Keratinocyte (primary cell): ENCODE data around the gene ZNF70.

Experiments used
- EZH2 ChIP-seq: IDR thresholded peaks from one replicate; pipeline ENCODE4 v1.6.1; 2012; ENCODE audit warnings: inconsistent platforms, mild to moderate bottlenecking, low read length, moderate library complexity
- TF ChIP-seq, protein P1 (sequence below), 3 experiments: IDR thresholded peaks in 1 of 3; conservative IDR thresholded peaks in 1 of 3; optimal IDR thresholded peaks in 1 of 3; 2 replicates in 2 of 3; 3 replicates in 1 of 3; pipeline versions ENCODE3 to v1.5.1; 2011; ENCODE audit warnings: low read length in 3 of 3, mild to moderate bottlenecking in 3 of 3, moderate library complexity in 2 of 3, control low read depth in 1 of 3, inconsistent platforms in 1 of 3; ENCODE audit not compliant: insufficient read depth in 2 of 3; ENCODE audit errors: extremely low read depth in 1 of 3

DNA sequence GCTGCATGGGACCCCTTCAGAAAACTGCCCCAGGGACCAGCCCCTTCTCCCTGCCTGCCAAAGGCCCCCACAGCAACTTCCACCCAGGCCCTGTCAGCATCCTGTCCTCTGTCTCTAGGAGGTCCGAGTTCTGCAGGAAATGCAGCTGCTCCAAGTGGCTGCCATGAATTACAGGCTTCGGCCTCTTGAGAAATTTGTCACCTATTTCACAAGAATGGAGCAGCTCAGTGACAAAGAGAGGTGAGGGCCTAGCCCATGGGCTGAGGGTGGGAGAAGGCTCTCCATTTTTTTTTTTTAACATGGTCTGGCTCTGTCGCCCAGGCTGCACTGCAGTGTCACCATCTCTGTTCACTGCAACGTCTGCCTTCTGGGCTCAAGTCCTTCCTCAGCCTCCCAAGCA is 52.8 kb downstream of the ZNF70 start:
- TF ChIP-seq, protein P1, sequence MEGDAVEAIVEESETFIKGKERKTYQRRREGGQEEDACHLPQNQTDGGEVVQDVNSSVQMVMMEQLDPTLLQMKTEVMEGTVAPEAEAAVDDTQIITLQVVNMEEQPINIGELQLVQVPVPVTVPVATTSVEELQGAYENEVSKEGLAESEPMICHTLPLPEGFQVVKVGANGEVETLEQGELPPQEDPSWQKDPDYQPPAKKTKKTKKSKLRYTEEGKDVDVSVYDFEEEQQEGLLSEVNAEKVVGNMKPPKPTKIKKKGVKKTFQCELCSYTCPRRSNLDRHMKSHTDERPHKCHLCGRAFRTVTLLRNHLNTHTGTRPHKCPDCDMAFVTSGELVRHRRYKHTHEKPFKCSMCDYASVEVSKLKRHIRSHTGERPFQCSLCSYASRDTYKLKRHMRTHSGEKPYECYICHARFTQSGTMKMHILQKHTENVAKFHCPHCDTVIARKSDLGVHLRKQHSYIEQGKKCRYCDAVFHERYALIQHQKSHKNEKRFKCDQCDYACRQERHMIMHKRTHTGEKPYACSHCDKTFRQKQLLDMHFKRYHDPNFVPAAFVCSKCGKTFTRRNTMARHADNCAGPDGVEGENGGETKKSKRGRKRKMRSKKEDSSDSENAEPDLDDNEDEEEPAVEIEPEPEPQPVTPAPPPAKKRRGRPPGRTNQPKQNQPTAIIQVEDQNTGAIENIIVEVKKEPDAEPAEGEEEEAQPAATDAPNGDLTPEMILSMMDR (optimal IDR thresholded peaks at IDR 0.05 in 1 of 3, IDR thresholded peaks at IDR 0.05 in 1 of 3, conservative IDR thresholded peaks at IDR 0.05 in 1 of 3; ENCODE audit: extremely low read depth in 1 of 3, insufficient read depth in 2 of 3, low read length in 3 of 3): no peak
- no peak for TF ChIP-seq EZH2
